NCI-H510A (cell line): Measurements from ENCODE around the gene GPC2.

Experiments used
- DNase-seq: peaks from one replicate; lab custom pipeline; 2025; lab: John Stamatoyannopoulos, UW

Gene GPC2

DNA sequence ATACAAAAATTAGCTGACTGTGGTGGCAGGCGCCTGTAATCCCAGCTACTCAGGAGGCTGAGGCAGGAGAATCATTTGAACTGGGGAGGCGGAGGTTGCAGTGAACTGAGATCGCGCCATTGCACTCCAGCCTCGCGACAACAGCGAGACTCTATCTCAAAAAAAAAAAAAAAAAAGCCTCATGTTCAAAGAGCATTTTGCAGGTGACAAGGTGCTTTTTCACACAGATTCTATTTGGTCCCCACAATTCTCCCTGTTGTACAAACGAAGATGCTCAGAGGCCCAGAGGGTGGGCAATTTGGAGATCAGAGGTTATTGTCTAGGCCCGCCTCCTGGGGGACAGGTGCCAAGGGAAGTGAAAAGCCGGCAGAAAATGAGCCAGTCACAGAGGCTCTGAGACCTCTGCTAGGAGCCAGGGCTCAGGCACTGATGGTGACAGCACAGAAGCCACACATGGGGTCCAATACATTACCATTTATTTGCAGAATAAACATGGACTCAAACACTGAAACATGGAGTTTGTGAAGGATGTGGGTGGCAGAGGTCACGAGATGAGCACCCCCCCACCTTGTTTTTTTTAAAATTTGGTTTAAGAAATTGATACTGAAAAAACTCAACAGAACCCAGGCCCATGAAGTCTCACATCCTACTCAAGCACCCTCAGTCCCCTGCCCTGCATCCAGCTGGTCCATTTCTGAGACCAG is 7.9 kb downstream of the GPC2 start:
- no peak for DNase-seq

- no peak for DNase-seq
These were observed 9.3 kb downstream of the GPC2 start for GRCh38 chr7:100167912-100168323.

- DNase-seq: no peak
These were observed 9.9 kb downstream of the GPC2 start for GRCh38 chr7:100166970-100167911.

DNA sequence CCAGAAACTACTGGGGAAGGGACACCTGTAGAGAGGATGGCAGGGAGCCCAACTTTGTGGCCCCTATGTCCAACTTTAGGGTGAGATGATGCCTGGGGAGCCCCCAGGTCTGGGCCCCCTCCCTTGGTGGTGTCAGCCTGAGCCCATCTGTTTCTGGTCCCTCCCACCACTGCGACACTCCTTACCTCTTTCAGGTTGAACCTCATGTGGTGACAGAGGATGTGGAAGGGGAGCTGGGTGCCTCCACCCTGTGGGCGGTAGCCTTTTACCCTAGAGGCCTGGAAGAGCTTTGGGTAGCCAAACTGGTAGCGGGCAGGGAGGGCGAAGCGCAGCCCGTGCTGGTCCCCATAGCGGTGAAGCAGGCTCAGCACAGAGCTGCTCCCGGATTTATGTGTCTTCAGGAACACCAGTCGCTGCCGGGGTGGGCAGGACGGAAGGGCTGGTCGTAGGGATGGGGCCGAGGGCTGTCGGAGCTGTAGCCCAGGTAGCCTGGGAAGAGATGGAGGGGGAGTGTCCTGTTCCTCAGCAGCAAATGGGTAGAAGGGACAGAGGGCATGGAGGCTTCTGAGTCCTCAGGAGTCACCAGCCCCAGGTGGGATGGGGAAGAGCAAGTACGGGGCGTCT is 10.8 kb downstream of the GPC2 start:
- DNase-seq: no peak

- no peak for DNase-seq
These were observed 13.3 kb downstream of the GPC2 start for GRCh38 chr7:100163871-100164270.

DNA sequence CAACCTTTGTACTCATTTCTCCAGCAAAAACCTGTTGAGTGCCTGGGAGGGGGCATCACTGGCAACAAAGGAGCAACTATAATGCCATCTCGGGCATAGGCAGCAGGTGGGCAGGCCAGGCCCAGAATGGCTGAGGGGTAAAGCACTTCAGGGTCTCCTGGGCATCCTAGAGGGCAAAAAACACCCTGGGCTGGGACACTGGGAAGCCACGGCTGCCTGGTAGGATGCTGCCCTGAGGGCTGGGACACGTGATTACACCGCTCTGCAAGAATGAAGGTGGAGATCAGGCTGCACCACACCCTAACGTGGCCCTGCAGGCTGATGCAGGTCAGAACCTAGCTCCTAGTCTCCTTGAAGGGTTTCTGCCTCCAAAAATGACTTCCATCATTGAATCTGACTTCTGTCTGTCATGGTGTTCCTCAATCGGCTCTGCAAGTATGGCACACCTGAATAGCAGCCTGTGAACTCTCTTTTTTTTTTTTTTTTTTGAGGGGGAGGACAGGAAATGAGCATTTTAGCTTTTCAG is 14.1 kb downstream of the GPC2 start:
- no peak for DNase-seq

GRCh38 chr7:100160067-100160466 is 17.1 kb downstream of the GPC2 start:
- DNase-seq: no peak

DNA sequence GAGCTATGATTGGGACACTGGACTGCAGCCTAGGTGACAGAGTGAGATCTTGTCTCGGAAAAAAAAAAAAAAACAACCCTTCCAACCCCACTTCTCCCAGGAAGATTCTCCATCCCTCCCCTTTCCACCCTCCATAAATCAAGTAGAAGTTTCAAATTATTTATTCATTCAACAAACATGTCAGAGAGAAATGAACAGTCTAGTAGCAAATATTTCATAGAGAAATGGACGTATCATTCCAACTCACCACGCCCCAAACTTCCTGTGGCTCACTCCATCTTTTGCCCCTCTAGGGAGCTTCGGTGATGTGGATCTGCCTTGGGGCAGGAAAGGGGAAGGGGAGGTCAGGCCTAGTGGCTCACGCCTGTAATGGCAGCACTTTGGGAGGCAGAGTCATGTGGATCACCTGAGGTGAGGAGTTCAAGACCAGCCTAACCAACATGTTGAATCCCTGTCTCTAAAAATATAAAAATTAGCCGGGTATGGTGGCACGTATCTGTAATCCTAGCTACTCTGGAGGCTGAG is 18.0 kb downstream of the GPC2 start:
- DNase-seq: no peak

GRCh38 chr7:100158229-100159098 is 18.7 kb downstream of the GPC2 start, which contains the start of gene TRAPPC14:
Gene TRAPPC14 (minus strand): TSS chr7:100158723. CDS start chr7:100158499, 224 bp downstream.
- DNase-seq: peak; percentile 77

DNA sequence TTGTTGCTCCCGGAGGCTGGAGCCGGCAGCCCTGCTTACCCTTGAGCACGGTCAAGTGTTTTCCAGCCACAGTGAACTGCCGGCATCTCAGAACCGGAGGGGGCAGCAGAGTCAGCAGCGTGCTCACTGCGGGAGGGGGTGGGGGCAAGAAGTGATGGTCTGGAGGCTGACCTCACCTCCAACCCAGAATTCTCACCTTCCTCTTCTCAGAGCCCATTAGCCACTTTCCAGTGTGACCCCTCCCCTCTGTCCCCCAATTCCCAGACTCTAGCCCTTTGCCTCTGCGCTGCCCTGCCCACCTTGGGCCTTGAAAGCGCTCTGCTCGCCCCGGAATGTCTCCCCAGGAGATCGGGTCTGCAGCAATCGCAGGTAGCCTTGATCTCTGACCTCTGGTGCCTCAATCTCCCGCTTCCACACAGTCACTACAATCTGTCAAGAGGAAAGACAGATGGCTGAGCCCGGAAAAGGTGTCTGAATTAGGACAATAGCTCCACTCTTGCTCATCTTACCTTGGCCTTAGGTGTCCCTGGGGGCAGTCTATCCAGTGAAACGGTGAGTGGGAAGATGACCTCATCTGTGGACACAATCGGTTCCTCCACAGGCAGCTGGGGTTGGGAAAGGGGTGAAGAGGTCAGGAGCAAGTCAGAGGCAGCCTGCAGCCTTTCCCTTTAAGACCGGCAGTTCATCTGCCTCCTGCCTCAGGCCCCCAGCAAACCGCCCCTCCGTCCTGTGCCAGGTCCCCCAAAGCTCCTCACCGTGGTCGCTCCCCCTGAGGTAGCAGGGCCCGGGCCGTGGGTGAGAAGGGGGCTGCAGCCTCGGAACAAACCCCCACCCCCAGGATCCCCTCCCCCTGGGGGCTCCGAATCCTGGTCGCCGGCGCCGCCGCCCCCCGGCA is 19.6 kb downstream of the GPC2 start:
- peak; percentile 28 for DNase-seq

DNA sequence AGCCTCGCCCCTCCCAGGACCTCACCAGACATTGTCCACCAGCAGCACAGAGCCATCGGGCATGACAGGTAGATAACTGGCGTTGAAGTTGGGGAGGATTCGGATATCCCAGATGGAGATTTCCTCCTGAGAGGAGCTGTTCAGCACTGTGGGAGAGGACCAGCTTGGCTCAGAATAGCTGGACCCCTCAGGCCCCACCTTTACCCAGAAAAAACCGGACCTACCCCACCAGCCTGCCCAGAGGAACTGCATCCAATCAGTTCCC is 20.2 kb downstream of the GPC2 start:
- DNase-seq: no peak

DNA sequence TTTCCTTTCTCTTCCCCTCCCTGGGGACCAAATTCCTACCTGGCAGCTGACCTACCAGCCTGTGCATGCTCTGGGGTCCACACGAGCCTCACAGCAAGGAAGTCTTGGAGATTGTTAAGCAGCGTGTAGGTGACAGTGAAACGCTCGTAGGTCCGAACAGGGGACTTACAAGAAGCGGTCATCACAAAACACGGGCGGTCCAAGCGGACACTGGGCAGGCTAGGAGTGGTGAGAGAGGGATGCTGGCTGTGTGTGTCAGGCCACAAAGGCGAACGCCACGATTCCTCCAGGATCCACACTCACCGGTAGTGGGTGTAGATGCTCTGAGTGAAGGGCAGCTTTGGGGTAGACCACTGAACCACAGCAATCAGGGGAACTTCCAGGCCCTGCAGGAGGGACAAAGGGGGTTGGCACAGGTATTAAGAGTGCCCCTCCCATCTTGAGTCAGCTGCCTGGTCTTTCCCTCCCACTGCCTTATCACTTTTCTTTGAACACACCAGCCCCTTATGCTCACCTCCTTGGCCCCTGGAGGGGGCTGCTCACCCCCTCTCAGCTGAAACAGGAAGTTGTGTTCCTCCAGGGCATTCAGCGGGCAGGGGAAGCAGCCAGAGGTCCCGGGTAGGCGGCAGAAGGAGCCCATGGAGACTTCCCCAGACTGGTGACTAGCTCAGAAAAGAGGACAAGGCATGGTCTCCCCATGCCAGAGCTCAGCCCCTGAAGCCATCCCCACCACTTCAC is 20.7 kb downstream of the GPC2 start:
- DNase-seq: no peak

DNA sequence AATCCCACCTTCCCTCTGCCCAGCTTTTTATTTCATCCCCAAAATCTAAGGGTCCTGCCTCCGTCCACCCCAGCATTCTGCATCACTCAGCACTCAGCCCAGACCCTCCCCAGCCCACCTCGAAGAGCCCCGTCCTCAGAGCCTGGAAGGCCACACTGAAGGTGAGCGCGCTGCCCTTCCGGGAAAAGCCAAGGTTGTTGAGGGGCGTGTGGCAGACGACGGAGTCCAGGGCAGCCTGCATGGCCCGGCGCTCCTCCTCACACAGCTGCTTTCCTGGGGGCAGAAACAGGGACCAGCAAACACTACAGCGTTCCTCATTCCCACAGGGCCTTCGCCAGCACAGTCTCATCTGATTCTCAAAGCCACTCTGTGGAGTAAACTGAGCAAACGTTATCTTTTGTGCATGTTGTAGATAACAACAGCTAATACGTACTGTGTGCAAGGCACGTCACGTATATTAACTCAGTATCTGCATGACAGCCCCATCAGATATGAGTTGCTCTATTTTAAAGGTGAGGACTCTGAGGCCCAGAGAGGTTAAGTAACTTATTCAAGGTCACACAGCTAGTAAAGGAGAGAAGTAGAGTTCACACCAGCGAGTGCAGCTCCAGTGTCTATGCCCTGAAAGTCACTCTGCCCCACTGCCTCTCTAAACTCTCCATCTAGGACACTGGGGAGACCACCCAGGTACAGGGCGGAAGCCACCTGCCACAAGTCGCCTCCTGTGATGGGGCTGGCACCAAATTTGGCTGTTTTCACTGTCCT is 21.4 kb downstream of the GPC2 start:
- no peak for DNase-seq

GRCh38 chr7:100154651-100155491 is 22.3 kb downstream of the GPC2 start:
- DNase-seq: no peak

DNA sequence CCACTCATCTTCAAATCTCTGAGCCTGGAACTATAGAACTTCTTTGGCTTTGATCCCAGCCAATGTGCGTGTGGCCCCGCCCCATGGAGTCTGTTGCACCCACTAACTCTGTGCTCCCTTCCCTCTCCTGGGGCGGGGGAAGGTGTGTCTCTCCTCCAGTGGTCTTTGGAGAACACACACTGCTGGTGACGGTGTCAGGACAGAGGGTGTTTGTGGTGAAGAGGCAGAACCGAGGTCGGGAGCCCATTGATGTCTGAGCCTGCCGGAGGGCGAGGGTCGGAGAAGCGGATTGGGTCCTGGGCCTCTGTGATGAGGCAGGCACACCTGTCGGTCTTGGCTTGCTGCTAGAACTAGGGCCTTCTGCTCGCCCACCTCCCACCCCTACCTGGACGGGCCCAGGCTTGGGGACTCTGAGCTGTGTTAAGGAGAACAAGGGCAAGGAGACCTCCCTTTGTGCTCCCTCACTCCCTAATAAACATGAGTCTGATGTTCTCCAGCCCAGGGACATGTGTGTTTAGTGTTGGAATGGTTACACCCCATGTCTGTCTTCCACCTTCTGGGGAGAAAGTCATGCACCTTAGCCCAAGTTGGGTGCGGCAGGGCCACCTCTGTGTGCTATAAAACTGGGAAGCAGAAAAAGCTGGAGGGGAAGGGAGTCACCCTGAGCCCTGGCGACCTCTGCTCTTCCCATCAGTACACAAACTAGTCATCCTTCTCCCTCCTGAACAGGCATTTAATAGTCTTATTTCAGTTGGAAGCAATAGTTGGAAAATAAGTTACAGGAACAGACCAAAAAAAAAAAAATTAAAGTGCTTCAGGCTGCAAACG is 23.3 kb downstream of the GPC2 start:
- no peak for DNase-seq

GRCh38 chr7:100152937-100153666 is 24.1 kb downstream of the GPC2 start:
- no peak for DNase-seq
